Neural progenitor cell (in vitro differentiated cells): ENCODE data around the gene NOTUM. TPM values are rescaled to one million over a fixed set of nuclear protein-coding genes. Genes with fewer than 3 reads are reported as not detected.

Experiments
- DNase-seq: peaks from one replicate; pipeline ENCODE4 v3.0.0-alpha.2; 2016; ENCODE audit warnings: low spot score
- H2AFZ ChIP-seq: fragments of 200-600 bp; sonication (generic); replicated peaks from 2 replicates; pipeline ENCODE4 v1.6.1; 2016; ENCODE audit warnings: antibody characterized with exemption
- H3F3A ChIP-seq: fragments of 200-600 bp; sonication (generic); 2 replicates; pipeline ENCODE4 v1.6.1; 2016; ENCODE audit warnings: antibody characterized with exemption, low read depth
- H3K27ac ChIP-seq: fragments of 200-600 bp; sonication (generic); 2 replicates; pipeline ENCODE4 v1.5.1; 2016; ENCODE audit warnings: mild to moderate bottlenecking
- H3K27me3 ChIP-seq: fragments of 200-600 bp; sonication (generic); 2 replicates; pipeline ENCODE4 v1.6.1; 2016; ENCODE audit warnings: mild to moderate bottlenecking, moderate library complexity
- H3K36me3 ChIP-seq: fragments of 200-600 bp; sonication (generic); 2 replicates; pipeline ENCODE4 v1.5.1; 2016
- H3K4me1 ChIP-seq: fragments of 200-600 bp; sonication (generic); 2 replicates; pipeline ENCODE4 v1.6.1; 2016; ENCODE audit warnings: mixed run types
- H3K4me2 ChIP-seq: fragments of 200-600 bp; sonication (generic); 2 replicates; pipeline ENCODE4 v1.6.1; 2016
- H3K4me3 ChIP-seq: fragments of 200-600 bp; sonication (generic); 2 replicates; pipeline ENCODE4 v1.5.1; 2016
- H3K79me2 ChIP-seq: fragments of 200-600 bp; sonication (generic); 2 replicates; pipeline ENCODE4 v1.6.1; 2016; ENCODE audit warnings: low read depth
- H3K9ac ChIP-seq: fragments of 200-600 bp; sonication (generic); 2 replicates; pipeline ENCODE4 v1.6.1; 2016
- H3K9me3 ChIP-seq: fragments of 200-600 bp; sonication (generic); 2 replicates; pipeline ENCODE4 v1.5.1; 2016; ENCODE audit warnings: low read depth
- H4K20me1 ChIP-seq: fragments of 200-600 bp; sonication (generic); 2 replicates; pipeline ENCODE4 v1.6.1; 2016; ENCODE audit warnings: low read depth
- H3K27ac Mint-ChIP-seq: 3 replicates; pipeline ENCODE4 v1.8.0; 2021; ENCODE audit warnings: mixed read lengths
- H3K27me3 Mint-ChIP-seq: 2 replicates; pipeline ENCODE4 v1.8.0; 2022; ENCODE audit warnings: low read depth, mild to moderate bottlenecking, inconsistent platforms, moderate library complexity, mixed read lengths; ENCODE audit not compliant: insufficient read depth
- H3K36me3 Mint-ChIP-seq: 3 replicates; pipeline ENCODE4 v1.8.0; 2021; ENCODE audit warnings: mixed read lengths
- H3K4me1 Mint-ChIP-seq: 3 replicates; pipeline ENCODE4 v1.8.0; 2021; ENCODE audit warnings: mixed read lengths
- H3K4me3 Mint-ChIP-seq: 3 replicates; pipeline ENCODE4 v1.8.0; 2021; ENCODE audit warnings: mild to moderate bottlenecking, moderate library complexity, mixed read lengths
- H3K9me3 Mint-ChIP-seq: 3 replicates; pipeline ENCODE4 v1.8.0; 2020; ENCODE audit warnings: mixed read lengths
- EZH2 ChIP-seq: fragments of 200-600 bp; sonication (generic); IDR thresholded peaks from 2 replicates; pipeline ENCODE4 v1.6.1; 2017; ENCODE audit warnings: antibody characterized with exemption, mild to moderate bottlenecking, moderate library complexity
- EZH2phosphoT487 ChIP-seq: fragments of 200-600 bp; sonication (generic); IDR thresholded peaks from 2 replicates; pipeline ENCODE4 v1.6.1; 2017; ENCODE audit warnings: antibody characterized with exemption
- total RNA-seq: library from RNA; depleted of rRNA; stranded (reverse); fragments of >200 nt; gene quantifications from 2 replicates; pipeline ENCODE4 v1.2.3, GENCODE V29; 2015; ENCODE audit warnings: low replicate concordance
- TF ChIP-seq, protein P1 (sequence below): fragments of 200-600 bp; sonication (generic); IDR thresholded peaks from 2 replicates; pipeline ENCODE4 v1.5.1; 2017; ENCODE audit warnings: antibody characterized with exemption, mild to moderate bottlenecking

NOTUM gene
- total RNA-seq, 1 donor from 2014 or later: not detected

DNA sequence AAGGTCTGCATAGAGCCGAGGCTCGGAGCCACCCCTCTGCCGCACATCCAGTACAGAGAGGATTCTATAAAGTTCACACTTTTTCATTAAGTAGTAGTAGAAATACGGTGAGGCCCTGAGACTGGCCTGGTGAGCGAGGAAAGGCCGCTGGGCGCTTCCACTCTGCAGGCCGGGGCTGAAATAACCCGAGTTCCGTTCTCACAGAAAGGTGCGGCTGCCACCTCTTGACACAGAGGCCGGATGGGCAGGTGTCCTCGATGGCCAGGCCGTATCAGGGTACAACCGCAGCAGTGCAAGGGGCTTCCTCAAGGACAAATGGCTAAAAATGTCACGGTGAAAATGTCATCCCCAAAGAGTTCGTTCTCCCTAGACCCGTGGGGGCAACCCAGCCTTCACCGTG is 49.0 kb downstream of the NOTUM start:
- no peaks in the 10 kb centered on the region for H3K36me3 ChIP-seq
- no peak overlapping the region for H3K9ac ChIP-seq
- H3K4me1 Mint-ChIP-seq: peaks cover 13% of the 10 kb centered on the region
- H3K79me2 ChIP-seq: peaks cover 8% of the 10 kb centered on the region
- peaks cover 31% of the 10 kb centered on the region for H3F3A ChIP-seq
- H3K4me1 ChIP-seq: peaks cover 9% of the 10 kb centered on the region
- H3K9me3 Mint-ChIP-seq: no peaks in the 10 kb centered on the region
- H3K27me3 ChIP-seq: peaks cover 17% of the 10 kb centered on the region
- peak overlapping the region; percentile 31 for H3K4me3 ChIP-seq
- peak overlapping the region; percentile 78 for H3K4me3 Mint-ChIP-seq
- peaks cover 11% of the 10 kb centered on the region for H3K36me3 Mint-ChIP-seq
- H3K4me2 ChIP-seq: peak overlapping the region; percentile 79
- H3K9me3 ChIP-seq: no peaks in the 10 kb centered on the region
- H3K27ac Mint-ChIP-seq: no peak overlapping the region
- H3K27me3 Mint-ChIP-seq: peaks cover 3% of the 10 kb centered on the region
- no peak for DNase-seq
- no peak overlapping the region for H2AFZ ChIP-seq
- H3K27ac ChIP-seq: no peak overlapping the region
- H4K20me1 ChIP-seq: peaks cover 43% of the 10 kb centered on the region
- TF ChIP-seq, protein P1, sequence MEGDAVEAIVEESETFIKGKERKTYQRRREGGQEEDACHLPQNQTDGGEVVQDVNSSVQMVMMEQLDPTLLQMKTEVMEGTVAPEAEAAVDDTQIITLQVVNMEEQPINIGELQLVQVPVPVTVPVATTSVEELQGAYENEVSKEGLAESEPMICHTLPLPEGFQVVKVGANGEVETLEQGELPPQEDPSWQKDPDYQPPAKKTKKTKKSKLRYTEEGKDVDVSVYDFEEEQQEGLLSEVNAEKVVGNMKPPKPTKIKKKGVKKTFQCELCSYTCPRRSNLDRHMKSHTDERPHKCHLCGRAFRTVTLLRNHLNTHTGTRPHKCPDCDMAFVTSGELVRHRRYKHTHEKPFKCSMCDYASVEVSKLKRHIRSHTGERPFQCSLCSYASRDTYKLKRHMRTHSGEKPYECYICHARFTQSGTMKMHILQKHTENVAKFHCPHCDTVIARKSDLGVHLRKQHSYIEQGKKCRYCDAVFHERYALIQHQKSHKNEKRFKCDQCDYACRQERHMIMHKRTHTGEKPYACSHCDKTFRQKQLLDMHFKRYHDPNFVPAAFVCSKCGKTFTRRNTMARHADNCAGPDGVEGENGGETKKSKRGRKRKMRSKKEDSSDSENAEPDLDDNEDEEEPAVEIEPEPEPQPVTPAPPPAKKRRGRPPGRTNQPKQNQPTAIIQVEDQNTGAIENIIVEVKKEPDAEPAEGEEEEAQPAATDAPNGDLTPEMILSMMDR: no peak
- no peak for TF ChIP-seq EZH2phosphoT487
- no peak for TF ChIP-seq EZH2

DNA sequence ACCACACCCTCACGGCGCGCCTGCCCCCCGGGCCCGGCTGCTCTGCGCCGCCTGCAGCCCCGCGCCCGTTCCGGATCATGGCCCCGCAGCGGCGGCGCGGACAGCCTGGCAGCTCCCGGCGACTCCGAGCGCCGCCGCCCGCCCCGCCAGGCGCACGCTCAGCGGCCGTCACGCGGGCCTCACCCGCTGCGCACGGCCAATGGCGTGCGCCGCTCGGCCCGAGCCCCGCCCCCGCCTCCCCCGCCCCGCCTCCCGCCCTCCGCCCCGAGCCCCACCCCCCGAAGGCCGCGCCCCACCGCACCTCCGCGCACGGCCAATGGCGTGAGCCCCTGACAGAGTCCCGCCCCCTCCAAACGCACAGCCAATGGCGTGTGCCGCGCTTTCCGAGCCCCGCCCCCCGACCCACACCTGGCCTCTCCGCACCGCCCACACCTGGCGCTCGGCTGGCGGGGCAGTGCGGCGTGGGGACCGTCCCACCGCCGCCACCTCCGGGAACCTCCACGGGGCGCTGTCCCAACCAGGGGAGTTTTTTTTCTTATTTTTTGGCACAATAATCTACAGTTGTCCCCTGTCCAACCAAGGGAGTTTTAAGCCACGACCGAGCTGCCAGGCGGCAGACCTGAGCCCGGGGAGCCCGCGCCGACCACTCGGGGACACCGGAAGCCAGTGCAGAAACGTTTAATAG is 49.6 kb downstream of the NOTUM start, which contains the start of gene PCYT2:
Gene PCYT2 (minus strand): TSS at position 123 of the 685 bp plus-strand sequence. CDS start 44 bp downstream, at position 79.
- Histone ChIP-seq H3K9ac (peak within 1 kb of the TSS; percentile 48), H3K27ac (no peak within 1 kb of the TSS), H3K27me3 (peaks cover 17% of the 10 kb centered on the region), H3K4me3 (peak within 1 kb of the TSS; percentile 87), H3F3A (peaks cover 27% of the 10 kb centered on the region), H4K20me1 (peaks cover 38% of the 10 kb centered on the region), H3K79me2 (peaks cover 2% of the 10 kb centered on the region), H3K9me3 (no peaks in the 10 kb centered on the region), H3K4me2 (peak within 1 kb of the TSS; percentile 95), H3K36me3 (no peaks in the 10 kb centered on the region), H3K4me1 (peaks cover 6% of the 10 kb centered on the region), H2AFZ (peak within 1 kb of the TSS; percentile 36)
- TF ChIP-seq, protein P1: peak; percentile 26
- TF ChIP-seq EZH2phosphoT487: no peak
- H3K4me3 Mint-ChIP-seq: peak within 1 kb of the TSS; percentile 93
- H3K9me3 Mint-ChIP-seq: no peaks in the 10 kb centered on the region
- peaks cover 11% of the 10 kb centered on the region for H3K36me3 Mint-ChIP-seq
- H3K4me1 Mint-ChIP-seq: peaks cover 9% of the 10 kb centered on the region
- H3K27ac Mint-ChIP-seq: no peak within 1 kb of the TSS
- peaks cover 3% of the 10 kb centered on the region for H3K27me3 Mint-ChIP-seq
- DNase-seq: peak; percentile 97

DNA sequence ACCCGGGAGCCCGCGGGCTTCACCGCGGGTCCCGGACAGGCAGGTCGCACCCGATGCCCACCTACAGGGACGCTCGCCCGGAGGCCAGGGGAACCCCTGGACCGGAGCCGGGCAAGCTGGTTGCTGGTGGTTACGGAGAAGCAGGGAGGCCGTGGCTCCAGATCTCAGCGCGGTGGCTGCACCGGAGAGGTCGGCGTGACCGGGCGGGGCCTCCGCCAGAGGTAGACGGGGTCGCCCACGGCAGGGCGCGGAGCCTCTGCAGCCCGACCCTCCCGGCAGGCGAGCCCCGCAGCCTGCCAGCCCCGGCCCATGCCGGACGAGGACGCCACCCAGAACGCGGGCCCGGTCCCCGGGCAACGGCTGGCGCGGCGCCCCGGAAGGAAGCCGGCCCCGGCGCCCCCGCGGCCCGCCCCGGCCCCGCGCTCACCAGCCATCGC is 50.1 kb downstream of the NOTUM start:
- DNase-seq: peak; percentile 51
- Histone ChIP-seq H3K9ac (peak overlapping the region; percentile 48), H3F3A (peaks cover 27% of the 10 kb centered on the region), H3K27me3 (peaks cover 17% of the 10 kb centered on the region), H3K79me2 (no peaks in the 10 kb centered on the region), H3K27ac (no peak overlapping the region), H3K4me3 (peak overlapping the region; percentile 87), H3K9me3 (no peaks in the 10 kb centered on the region), H2AFZ (peak overlapping the region; percentile 36), H3K36me3 (no peaks in the 10 kb centered on the region), H4K20me1 (peaks cover 34% of the 10 kb centered on the region), H3K4me2 (peak overlapping the region; percentile 95), H3K4me1 (peaks cover 6% of the 10 kb centered on the region)
- Mint-ChIP-seq H3K36me3 (peaks cover 10% of the 10 kb centered on the region), H3K27me3 (peaks cover 3% of the 10 kb centered on the region), H3K4me1 (peaks cover 9% of the 10 kb centered on the region), H3K4me3 (peak overlapping the region; percentile 93), H3K27ac (no peak overlapping the region), H3K9me3 (no peaks in the 10 kb centered on the region)
- TF ChIP-seq EZH2phosphoT487 (no peak), EZH2 (no peak)
- TF ChIP-seq, protein P1: no peak
